Stimulated activated CD8-positive, alpha-beta memory T cell treated with anti-CD3 and anti-CD28 coated beads, Interleukin-7, amount 100 ng/mL, for 4 hours (primary cell): ENCODE data around the gene TM4SF18.

Experiments
- DNase-seq, 2 donors: peaks; one replicate each; pipeline ENCODE4 v3.0.0-alpha.2; 2020; ENCODE audit warnings: low read depth in 2 of 2

The TM4SF18 gene

DNA sequence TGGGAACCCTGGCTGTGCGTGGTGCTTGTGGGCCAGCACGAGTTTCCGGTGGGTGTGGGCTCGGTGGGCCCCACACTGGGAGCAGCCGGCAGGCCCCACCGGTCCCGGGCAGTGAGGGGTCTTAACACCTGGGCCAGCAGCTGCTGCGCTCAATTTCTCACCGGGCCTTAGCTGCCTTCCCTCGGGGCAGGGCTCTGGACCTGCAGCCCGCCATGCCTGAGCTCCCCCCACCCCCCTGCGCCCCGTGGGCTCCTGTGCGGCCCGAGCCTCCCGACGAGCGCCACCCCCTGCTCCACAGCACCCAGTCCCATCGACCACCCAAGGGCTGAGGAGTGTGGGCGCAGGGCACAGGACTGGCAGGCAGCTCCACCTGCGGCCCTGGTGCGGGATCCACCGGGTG, 49.4 kb downstream of the TM4SF18 start:
- DNase-seq: no peak

DNA sequence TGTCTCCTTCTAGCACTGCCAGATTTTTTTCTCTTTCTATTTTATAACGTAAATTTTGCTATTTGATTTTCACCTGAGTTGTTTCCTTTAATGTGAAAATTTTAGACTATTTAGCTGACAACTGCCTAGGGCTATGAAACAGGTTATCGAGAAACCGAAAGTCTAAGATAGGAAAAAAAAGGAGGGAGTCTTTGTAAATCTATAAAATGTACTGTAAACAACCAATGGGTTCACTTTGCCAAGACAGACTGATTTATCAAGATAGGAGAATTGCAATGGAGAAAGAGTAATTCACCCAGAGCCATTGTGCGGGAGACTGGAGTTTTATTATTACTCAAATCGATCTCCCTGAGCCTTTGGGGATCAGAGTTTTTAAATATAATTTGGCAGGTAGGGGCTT, 50.0 kb downstream of the TM4SF18 start:
- DNase-seq: no peak

DNA sequence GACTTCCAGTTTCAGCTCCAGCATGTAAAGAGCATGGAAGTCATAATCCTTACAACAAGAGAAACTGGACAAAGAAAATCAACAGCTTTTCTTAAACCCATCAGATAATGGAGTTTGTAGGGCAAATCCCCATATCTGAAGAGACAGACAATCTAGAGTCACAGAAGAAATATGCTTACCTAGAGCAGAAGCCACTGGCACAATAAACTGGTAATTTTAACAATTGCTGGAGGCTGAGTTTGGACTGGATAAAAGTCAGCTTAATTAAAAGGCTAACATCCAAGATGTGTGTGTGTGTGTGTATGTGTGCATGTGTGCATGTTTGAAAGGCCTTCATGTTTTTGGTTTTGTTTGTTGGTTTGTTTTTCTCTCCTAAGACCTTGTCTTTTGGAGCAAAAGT, 50.6 kb downstream of the TM4SF18 start:
- no peak for DNase-seq

DNA sequence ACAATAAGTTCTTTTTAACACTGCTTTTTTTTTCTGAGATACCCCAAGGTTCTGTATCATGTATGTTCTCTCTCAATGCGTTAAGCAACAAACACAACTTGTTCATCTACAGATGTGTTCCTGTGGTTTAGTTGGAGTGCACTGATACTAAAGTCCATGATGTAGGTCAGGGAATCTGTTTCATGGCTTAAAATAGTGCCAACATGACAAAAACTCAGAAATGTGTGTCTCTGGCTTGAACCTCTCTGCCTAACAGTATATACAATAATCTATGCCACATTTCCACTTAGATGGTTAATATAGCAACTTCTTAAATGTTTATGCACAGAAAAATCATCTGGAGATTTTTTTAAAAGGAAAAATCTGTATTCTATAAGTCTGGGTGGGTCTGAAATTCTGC, 51.1 kb downstream of the TM4SF18 start:
- no peak for DNase-seq

DNA sequence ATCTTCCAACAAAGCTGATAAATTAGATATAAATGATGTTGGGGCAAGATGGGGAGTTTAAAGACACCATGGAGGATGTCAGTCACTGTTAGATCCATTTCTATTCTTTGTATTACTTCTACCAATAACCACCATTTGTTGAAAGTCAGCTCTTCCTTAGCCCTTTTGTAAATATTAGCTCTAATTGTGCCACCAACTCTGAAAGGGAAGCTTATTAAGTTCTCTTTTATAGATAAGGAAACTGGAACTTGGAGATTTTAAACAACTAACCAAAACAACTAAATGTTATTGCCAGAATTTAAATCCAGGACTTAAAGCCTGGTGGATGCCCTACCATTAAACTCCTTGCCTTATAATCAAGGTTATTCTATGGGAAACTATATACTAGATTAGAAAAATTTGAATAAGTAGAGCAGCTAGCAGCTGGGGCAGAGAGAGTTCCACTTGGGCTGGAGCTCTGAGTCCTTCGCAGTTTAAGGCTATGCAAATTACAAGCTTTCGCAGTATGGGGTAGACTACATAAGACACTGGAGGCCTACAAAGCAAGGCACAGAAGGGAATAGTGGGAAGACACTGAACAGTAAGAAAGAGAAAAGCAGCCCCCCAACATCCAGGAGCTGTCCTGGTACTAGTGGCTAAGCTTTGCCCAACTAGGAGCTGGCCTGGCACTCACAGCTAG, 52.6 kb downstream of the TM4SF18 start:
- no peak for DNase-seq

DNA sequence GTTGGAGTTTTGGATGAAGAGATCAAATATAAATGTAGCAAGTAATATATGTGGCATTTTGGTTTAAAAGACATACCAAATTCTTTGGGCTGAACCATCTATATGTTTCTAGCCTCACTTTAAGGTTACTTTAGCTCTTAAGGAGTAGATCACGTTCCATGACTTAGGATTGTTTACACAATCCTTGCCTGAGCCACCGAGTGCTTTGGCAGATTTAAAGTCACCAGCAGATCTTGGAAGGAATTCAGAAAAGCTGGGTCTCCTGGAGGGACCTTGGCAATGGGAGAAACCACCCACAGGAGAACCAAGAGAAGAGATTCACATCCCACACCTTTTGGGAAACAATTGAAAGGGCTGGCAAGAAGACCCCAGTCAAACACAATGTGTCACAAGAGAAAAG, 54.5 kb downstream of the TM4SF18 start:
- no peak for DNase-seq

- no peak for DNase-seq
Measured at GRCh38 chr3:149277331-149277813, 56.1 kb downstream of the TM4SF18 start.

GRCh38 chr3:149276619-149277018, 56.8 kb downstream of the TM4SF18 start:
- no peak for DNase-seq

DNA sequence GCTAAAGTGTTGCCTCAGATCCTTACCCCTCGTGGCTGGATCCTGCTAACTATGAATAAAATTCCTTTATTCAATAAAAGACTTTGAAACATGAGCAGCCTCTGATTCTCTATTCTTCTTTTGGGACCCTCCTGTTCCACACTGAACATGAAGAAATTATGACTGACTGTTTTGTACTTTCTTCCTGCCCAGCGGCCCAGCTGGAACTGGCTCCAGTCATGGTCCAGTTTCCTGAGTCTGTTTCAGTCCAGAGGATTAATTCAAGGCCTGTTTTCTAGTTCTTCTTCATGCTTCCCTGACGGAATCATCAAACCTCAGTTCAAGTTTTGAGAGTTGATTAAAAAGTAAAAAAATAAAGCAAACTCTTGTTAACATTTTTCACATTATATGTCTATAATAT, 59.2 kb downstream of the TM4SF18 start:
- DNase-seq: no peak

- DNase-seq: peak in 1 of 2 donors; percentile 5
Measured at GRCh38 chr3:149273096-149273751, 60.2 kb downstream of the TM4SF18 start.

- DNase-seq: no peak
Measured at GRCh38 chr3:149271669-149272068, 61.8 kb downstream of the TM4SF18 start.

- no peak for DNase-seq
Measured at GRCh38 chr3:149270180-149270579, 63.3 kb downstream of the TM4SF18 start.

DNA sequence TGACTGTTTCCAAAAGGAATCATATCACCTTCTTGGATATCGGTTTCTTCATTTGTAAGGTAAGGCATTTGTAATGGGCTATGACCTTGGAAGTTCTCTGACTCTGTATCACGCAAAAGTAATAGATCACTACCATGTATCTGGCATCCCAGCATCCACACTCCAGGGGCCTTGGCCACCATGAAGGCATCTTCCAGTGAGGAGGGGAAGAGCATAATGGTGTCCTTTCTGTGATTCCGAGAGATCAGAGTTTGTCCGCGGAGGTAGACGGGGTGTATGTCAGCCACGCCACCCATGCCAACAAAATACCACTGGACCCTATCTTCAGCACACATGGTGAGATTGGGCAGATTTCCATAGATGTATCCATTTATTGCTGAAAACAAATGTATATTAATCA, 63.7 kb downstream of the TM4SF18 start:
- no peak for DNase-seq
